SK-N-SH (cell line): Measurements from ENCODE around the gene SMIM14.

ENCODE experiments used
- CHD2 ChIP-seq: fragments of 150-350 bp; IDR thresholded peaks from 2 replicates; pipeline ENCODE4 v1.6.1; 2018; ENCODE audit warnings: low read length; ENCODE audit not compliant: partially characterized antibody
- GABPA ChIP-seq: IDR thresholded peaks from 2 replicates; pipeline ENCODE4 v1.4.0; 2012; ENCODE audit warnings: low read depth, mild to moderate bottlenecking
- JUND ChIP-seq: IDR thresholded peaks from 2 replicates; pipeline ENCODE4 v1.4.0; 2012
- NRF1 ChIP-seq: IDR thresholded peaks from 2 replicates; pipeline ENCODE4 v1.6.1; 2012; ENCODE audit warnings: low read depth, mild to moderate bottlenecking, low read length
- POLR2AphosphoS5 ChIP-seq: IDR thresholded peaks from 2 replicates; pipeline ENCODE4 v1.6.1; 2012; ENCODE audit warnings: low read depth, low read length
- YY1 ChIP-seq: IDR thresholded peaks from 2 replicates; pipeline ENCODE4 v1.4.0; 2012; ENCODE audit warnings: low read depth, mild to moderate bottlenecking
- TF ChIP-seq, protein P1 (sequence below): fragments of 200-600 bp; sonication (generic); IDR thresholded peaks from 2 replicates; pipeline ENCODE4 v1.6.1; 2017; ENCODE audit warnings: antibody characterized with exemption, mild to moderate bottlenecking, moderate library complexity
- TF ChIP-seq, protein P2 (sequence below): IDR thresholded peaks from 2 replicates; pipeline ENCODE4 v1.6.1; 2012; ENCODE audit warnings: mild to moderate bottlenecking, low read depth, low read length, moderate library complexity

DNA sequence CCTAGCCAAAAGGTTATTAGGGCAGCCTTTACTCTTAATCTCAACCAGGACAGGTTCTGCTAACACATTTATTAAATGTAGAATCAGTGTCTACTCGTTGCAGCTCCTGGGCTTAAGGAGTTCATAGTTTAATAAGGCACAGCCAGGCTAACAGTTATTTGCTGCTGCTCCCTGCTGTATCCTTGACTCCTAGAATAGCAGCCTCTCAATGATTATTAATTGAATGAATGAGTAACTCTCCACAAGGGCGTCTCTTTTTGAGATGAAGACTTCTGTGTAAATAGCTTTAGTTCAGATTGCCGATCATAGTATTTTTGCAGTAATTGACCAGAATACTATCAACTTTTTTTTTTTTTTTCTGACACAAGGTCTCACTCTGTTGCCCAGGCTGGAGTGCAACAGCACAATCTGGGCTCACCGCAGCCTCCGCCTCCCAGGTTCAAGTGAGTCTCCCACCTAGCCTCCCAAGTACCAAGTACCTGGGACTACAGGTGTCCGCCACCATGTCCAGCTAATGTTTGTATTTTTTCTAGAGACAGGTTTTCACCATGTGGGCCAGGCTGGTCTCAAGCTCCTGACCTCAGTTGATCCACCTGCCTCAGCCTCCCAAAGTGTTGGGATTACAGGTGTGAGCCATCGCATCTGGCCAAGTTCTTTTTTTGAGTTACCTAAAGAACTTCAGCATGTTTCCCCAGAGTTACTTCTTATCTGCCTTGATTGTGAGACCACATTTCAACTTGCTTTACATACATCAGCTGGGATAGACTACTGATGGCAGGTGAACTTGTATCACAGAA, 114.3 kb downstream of the SMIM14 start:
- TF ChIP-seq YY1 (no peak), POLR2AphosphoS5 (no peak), NRF1 (no peak), CHD2 (no peak), JUND (no peak), GABPA (no peak)
- TF ChIP-seq, protein P1, sequence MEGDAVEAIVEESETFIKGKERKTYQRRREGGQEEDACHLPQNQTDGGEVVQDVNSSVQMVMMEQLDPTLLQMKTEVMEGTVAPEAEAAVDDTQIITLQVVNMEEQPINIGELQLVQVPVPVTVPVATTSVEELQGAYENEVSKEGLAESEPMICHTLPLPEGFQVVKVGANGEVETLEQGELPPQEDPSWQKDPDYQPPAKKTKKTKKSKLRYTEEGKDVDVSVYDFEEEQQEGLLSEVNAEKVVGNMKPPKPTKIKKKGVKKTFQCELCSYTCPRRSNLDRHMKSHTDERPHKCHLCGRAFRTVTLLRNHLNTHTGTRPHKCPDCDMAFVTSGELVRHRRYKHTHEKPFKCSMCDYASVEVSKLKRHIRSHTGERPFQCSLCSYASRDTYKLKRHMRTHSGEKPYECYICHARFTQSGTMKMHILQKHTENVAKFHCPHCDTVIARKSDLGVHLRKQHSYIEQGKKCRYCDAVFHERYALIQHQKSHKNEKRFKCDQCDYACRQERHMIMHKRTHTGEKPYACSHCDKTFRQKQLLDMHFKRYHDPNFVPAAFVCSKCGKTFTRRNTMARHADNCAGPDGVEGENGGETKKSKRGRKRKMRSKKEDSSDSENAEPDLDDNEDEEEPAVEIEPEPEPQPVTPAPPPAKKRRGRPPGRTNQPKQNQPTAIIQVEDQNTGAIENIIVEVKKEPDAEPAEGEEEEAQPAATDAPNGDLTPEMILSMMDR: no peak
- TF ChIP-seq, protein P2, sequence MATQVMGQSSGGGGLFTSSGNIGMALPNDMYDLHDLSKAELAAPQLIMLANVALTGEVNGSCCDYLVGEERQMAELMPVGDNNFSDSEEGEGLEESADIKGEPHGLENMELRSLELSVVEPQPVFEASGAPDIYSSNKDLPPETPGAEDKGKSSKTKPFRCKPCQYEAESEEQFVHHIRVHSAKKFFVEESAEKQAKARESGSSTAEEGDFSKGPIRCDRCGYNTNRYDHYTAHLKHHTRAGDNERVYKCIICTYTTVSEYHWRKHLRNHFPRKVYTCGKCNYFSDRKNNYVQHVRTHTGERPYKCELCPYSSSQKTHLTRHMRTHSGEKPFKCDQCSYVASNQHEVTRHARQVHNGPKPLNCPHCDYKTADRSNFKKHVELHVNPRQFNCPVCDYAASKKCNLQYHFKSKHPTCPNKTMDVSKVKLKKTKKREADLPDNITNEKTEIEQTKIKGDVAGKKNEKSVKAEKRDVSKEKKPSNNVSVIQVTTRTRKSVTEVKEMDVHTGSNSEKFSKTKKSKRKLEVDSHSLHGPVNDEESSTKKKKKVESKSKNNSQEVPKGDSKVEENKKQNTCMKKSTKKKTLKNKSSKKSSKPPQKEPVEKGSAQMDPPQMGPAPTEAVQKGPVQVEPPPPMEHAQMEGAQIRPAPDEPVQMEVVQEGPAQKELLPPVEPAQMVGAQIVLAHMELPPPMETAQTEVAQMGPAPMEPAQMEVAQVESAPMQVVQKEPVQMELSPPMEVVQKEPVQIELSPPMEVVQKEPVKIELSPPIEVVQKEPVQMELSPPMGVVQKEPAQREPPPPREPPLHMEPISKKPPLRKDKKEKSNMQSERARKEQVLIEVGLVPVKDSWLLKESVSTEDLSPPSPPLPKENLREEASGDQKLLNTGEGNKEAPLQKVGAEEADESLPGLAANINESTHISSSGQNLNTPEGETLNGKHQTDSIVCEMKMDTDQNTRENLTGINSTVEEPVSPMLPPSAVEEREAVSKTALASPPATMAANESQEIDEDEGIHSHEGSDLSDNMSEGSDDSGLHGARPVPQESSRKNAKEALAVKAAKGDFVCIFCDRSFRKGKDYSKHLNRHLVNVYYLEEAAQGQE: no peak
